OCI-LY1 (cell line): Measurements from ENCODE around the gene CTXN1.

Experiments used
- H2AFZ ChIP-seq: fragments of 200-600 bp; sonication (generic), shearing (Covaris generic); 2 replicates; pipeline ENCODE4 v1.6.0; 2014; ENCODE audit warnings: antibody characterized with exemption, mild to moderate bottlenecking, low read length
- H3F3A ChIP-seq: fragments of 200-600 bp; sonication (generic), shearing (Covaris generic); 2 replicates; pipeline ENCODE4 v1.6.0; 2014; ENCODE audit warnings: mild to moderate bottlenecking, antibody characterized with exemption, low read length, moderate library complexity; ENCODE audit not compliant: insufficient read depth
- H3K27ac ChIP-seq: fragments of 200-600 bp; sonication (generic); 2 replicates; pipeline ENCODE4 v1.5.1; 2014; ENCODE audit warnings: low read length, mixed run types, mild to moderate bottlenecking, low read depth; ENCODE audit not compliant: poor library complexity, severe bottlenecking
- H3K27me3 ChIP-seq: fragments of 200-600 bp; sonication (generic); 2 replicates; pipeline ENCODE4 v1.6.0; 2014; ENCODE audit warnings: antibody characterized with exemption, mild to moderate bottlenecking, low read length, moderate library complexity; ENCODE audit not compliant: insufficient read depth
- H3K36me3 ChIP-seq: fragments of 200-600 bp; sonication (generic); 2 replicates; pipeline ENCODE4 v1.6.1; 2014; ENCODE audit warnings: mild to moderate bottlenecking, antibody characterized with exemption, low read length, moderate library complexity, mixed read lengths; ENCODE audit not compliant: insufficient read depth
- H3K4me1 ChIP-seq: fragments of 200-600 bp; sonication (generic); 2 replicates; pipeline ENCODE4 v1.5.1; 2014; ENCODE audit warnings: mild to moderate bottlenecking, low read length, moderate library complexity; ENCODE audit not compliant: insufficient read depth, severe bottlenecking
- H3K4me2 ChIP-seq: fragments of 200-600 bp; sonication (generic), shearing (Covaris generic); 2 replicates; pipeline ENCODE4 v1.6.1; 2014; ENCODE audit warnings: low read length
- H3K4me3 ChIP-seq: fragments of 200-600 bp; sonication (generic); 2 replicates; pipeline ENCODE4 v1.5.1; 2014; ENCODE audit warnings: low read length, low read depth, mild to moderate bottlenecking, mixed read lengths; ENCODE audit not compliant: poor library complexity, severe bottlenecking
- H3K79me2 ChIP-seq: fragments of 200-600 bp; shearing (Covaris generic); 2 replicates; pipeline ENCODE4 v1.6.1; 2016; ENCODE audit warnings: mixed run types, low read length, mixed read lengths; ENCODE audit not compliant: insufficient read depth
- H3K9ac ChIP-seq: fragments of 200-600 bp; sonication (generic), shearing (Covaris generic); 2 replicates; pipeline ENCODE4 v1.6.1; 2014; ENCODE audit warnings: mild to moderate bottlenecking, low read length, mixed read lengths
- H3K9me2 ChIP-seq: fragments of 200-600 bp; sonication (generic), shearing (Covaris generic); 2 replicates; pipeline ENCODE4 v1.6.1; 2014; ENCODE audit warnings: low read depth, mild to moderate bottlenecking, low read length, mixed read lengths
- H3K9me3 ChIP-seq: fragments of 200-600 bp; shearing (Covaris generic); 2 replicates; pipeline ENCODE4 v1.6.1; 2014; ENCODE audit warnings: low read length, mixed read lengths
- H4K20me1 ChIP-seq: fragments of 200-600 bp; sonication (generic), shearing (Covaris generic); 2 replicates; pipeline ENCODE4 v1.6.0; 2016; ENCODE audit warnings: mild to moderate bottlenecking, low read length; ENCODE audit not compliant: insufficient read depth
- EZH2 ChIP-seq: fragments of 200-600 bp; sonication (generic), shearing (Covaris generic); IDR thresholded peaks from 2 replicates; pipeline ENCODE4 v1.8.0; 2017; ENCODE audit warnings: borderline replicate concordance, mixed run types, mild to moderate bottlenecking, antibody characterized with exemption, low read length, moderate library complexity, mixed read lengths
- TF ChIP-seq, protein P1 (sequence below): fragments of 200-600 bp; sonication (generic), shearing (Covaris generic); IDR thresholded peaks from 2 replicates; pipeline ENCODE4 v1.5.1; 2017; ENCODE audit warnings: mild to moderate bottlenecking, antibody characterized with exemption, low read length, moderate library complexity, mixed read lengths

The CTXN1 gene

DNA sequence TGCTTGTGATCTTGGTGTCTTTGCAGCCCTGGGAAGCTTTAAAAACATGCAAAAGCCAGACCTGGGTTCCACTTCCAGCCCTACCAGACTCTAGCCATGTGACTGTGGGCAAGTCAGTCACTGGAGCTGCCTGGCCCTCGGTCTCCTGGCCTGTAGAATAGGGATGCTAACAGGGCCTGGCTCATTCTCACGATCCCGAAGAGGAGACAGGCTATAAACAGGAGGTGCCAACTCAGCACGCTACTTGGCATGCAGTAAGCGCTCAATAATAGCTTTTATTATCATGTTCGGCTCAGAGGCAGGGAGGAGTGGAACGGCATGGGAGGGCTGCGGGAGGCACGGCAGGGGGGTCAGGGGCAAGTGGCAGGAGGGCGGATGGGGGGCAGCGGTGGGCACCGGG lies 1.7 kb downstream of the CTXN1 start:
- Histone ChIP-seq H3K4me1 (peaks cover 27% of the 10 kb centered on the region), H3K4me3 (no peak overlapping the region), H4K20me1 (no peaks in the 10 kb centered on the region), H3K4me2 (no peak overlapping the region), H3K27me3 (no peaks in the 10 kb centered on the region; the same call in 1 of the 2 replicates), H3K27ac (no peak overlapping the region), H3K36me3 (peaks cover 14% of the 10 kb centered on the region), H2AFZ (no peak overlapping the region), H3K9ac (no peak overlapping the region), H3F3A (no peaks in the 10 kb centered on the region), H3K9me3 (no peaks in the 10 kb centered on the region), H3K9me2 (no peaks in the 10 kb centered on the region), H3K79me2 (no peaks in the 10 kb centered on the region)
- TF ChIP-seq, protein P1, sequence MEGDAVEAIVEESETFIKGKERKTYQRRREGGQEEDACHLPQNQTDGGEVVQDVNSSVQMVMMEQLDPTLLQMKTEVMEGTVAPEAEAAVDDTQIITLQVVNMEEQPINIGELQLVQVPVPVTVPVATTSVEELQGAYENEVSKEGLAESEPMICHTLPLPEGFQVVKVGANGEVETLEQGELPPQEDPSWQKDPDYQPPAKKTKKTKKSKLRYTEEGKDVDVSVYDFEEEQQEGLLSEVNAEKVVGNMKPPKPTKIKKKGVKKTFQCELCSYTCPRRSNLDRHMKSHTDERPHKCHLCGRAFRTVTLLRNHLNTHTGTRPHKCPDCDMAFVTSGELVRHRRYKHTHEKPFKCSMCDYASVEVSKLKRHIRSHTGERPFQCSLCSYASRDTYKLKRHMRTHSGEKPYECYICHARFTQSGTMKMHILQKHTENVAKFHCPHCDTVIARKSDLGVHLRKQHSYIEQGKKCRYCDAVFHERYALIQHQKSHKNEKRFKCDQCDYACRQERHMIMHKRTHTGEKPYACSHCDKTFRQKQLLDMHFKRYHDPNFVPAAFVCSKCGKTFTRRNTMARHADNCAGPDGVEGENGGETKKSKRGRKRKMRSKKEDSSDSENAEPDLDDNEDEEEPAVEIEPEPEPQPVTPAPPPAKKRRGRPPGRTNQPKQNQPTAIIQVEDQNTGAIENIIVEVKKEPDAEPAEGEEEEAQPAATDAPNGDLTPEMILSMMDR: no peak
- TF ChIP-seq EZH2: no peak

DNA sequence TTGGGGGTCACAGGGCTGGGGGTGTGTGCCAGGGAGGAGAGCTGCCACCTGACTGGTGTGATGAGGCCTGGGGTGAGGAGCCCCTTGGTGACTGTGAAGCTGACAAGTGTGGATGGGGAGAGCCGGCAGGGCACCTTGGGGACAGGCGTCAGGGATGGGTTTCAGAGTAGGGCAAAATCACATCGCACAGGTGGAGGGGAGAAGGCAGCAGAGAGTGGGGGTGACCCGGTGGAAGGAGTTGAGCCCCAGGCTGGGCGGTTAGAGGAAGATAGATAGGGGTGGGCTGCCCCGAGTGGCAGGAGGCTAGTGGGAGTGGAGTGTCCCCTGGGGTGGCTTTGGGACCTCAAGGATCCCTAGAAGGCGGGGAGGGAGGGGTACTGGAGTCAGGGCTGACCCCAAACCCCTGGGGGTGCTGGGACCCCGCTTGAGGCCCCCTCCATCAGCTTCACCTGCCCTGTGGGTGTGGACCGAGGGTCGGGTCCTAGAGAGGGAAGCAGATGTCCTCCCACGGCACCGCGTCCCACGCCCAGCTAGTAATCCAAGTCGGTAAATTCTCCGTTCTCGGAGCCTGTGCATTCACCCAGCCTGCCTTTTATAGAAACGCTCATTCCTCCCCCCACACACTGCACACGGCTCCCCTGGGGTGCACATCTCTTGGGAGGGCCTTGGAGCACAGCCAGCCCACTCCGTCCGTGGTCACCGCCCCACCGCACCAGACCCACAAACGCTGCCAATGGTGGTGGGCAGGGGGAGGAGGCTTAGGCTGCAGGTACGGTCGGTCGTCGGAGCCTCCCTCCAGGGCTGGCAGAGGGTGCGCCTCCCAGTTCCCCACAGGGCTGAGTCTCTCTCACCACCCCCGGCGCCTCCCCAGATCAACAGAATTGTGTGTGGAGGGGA lies 2.4 kb downstream of the CTXN1 start:
- TF ChIP-seq, protein P1: no peak
- TF ChIP-seq EZH2: no peak
- Histone ChIP-seq H3K4me2 (no peak overlapping the region), H3K4me1 (peaks cover 29% of the 10 kb centered on the region)

DNA sequence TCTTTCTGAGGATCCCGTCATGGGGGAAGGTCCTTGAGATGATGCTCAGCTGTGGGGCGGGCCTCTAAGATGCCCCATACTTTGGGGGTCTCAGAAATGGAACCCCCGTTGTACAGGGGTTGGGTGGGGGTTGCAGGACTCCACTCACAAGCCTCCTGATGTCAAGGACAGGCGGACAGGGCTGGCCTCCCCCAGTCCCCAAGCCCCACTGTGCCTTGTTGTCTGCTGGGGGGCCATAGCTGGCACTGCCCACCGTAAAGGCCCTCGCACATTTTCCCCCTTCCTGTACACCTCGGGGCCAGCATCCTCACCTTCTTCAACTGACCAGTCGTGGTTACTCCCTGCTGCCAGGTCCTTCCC lies 3.1 kb downstream of the CTXN1 start:
- Histone ChIP-seq H3K9me3 (no peaks in the 10 kb centered on the region), H3K9ac (no peak overlapping the region), H3K4me1 (peaks cover 32% of the 10 kb centered on the region), H3K27me3 (no peaks in the 10 kb centered on the region; the same call in 1 of the 2 replicates), H3K4me3 (no peak overlapping the region), H3K4me2 (no peak overlapping the region), H3K79me2 (no peaks in the 10 kb centered on the region), H3K36me3 (peaks cover 12% of the 10 kb centered on the region; the same call in 1 of the 2 replicates), H3F3A (no peaks in the 10 kb centered on the region), H3K27ac (no peak overlapping the region), H2AFZ (no peak overlapping the region), H3K9me2 (no peaks in the 10 kb centered on the region), H4K20me1 (no peaks in the 10 kb centered on the region)
- no peak for TF ChIP-seq EZH2
- TF ChIP-seq, protein P1: no peak

More for the DNA sequence above, 2.4 kb downstream of the CTXN1 start:
- Histone ChIP-seq H3K27ac (no peak overlapping the region), H3K9ac (no peak overlapping the region), H2AFZ (no peak overlapping the region), H3K36me3 (peaks cover 12% of the 10 kb centered on the region; the same call in 1 of the 2 replicates), H3K79me2 (no peaks in the 10 kb centered on the region), H3K4me3 (no peak overlapping the region), H3F3A (no peaks in the 10 kb centered on the region), H4K20me1 (no peaks in the 10 kb centered on the region), H3K9me2 (no peaks in the 10 kb centered on the region), H3K27me3 (no peaks in the 10 kb centered on the region; the same call in 1 of the 2 replicates), H3K9me3 (no peaks in the 10 kb centered on the region)
